ENCODE measurements around the gene MYOZ1. TPM values are rescaled to one million over a fixed set of nuclear protein-coding genes. Genes with fewer than 3 reads are reported as not detected.

MYOZ1 gene
- total RNA-seq, 4 donors from 2014 or later: 0.42 to 3.9 (median 1.4) TPM

DNA sequence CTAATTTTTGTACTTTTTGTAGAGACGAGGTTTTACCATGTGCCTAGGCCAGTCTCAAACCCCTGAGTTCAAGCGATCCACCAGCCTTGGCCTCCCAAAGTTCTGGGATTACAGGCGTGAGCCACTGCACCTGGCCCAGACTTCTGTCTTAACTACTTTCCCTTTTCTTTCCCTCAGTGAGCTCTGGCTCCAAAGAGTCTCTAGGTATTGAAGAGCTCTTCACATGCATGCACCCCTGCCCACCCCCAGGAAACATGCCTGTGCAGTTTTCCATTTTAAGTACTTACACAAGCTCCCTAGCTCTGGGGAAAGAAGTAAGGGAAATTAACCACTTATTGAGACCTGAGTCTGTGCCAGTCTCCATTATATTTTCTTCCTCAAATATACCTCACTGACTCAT, 2.0 kb downstream of the MYOZ1 start:
- 93 to 95% methylated on average over 3 of the region's 3 CpGs for WGBS, 2 donors
- no peak overlapping the region for H3K4me3 ChIP-seq
- TF ChIP-seq POLR2A (IDR thresholded peaks at IDR 0.05): no peak
- TF ChIP-seq, protein P1, sequence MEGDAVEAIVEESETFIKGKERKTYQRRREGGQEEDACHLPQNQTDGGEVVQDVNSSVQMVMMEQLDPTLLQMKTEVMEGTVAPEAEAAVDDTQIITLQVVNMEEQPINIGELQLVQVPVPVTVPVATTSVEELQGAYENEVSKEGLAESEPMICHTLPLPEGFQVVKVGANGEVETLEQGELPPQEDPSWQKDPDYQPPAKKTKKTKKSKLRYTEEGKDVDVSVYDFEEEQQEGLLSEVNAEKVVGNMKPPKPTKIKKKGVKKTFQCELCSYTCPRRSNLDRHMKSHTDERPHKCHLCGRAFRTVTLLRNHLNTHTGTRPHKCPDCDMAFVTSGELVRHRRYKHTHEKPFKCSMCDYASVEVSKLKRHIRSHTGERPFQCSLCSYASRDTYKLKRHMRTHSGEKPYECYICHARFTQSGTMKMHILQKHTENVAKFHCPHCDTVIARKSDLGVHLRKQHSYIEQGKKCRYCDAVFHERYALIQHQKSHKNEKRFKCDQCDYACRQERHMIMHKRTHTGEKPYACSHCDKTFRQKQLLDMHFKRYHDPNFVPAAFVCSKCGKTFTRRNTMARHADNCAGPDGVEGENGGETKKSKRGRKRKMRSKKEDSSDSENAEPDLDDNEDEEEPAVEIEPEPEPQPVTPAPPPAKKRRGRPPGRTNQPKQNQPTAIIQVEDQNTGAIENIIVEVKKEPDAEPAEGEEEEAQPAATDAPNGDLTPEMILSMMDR (IDR thresholded peaks at IDR 0.05): no peak
- no peak for TF ChIP-seq EP300 (IDR thresholded peaks at IDR 0.05)
- H3K27me3 ChIP-seq: no peaks in the 10 kb centered on the region
- H3K36me3 ChIP-seq: no peaks in the 10 kb centered on the region
- no peak for DNase-seq (ENCODE audit: low spot score in 2 of 2)
- no peak overlapping the region for H3K27ac ChIP-seq
- H3K4me1 ChIP-seq: peaks cover 0 to 9% (median 1%) of the 10 kb centered on the region in 4 donors
- no peaks in the 10 kb centered on the region for H3K9me3 ChIP-seq

- Histone ChIP-seq H3K27ac (no peak overlapping the region), H3K4me1 (no peaks in the 10 kb centered on the region), H3K9me3 (no peaks in the 10 kb centered on the region), H3K36me3 (no peaks in the 10 kb centered on the region), H3K4me3 (no peak overlapping the region), H3K27me3 (no peaks in the 10 kb centered on the region)
- TF ChIP-seq POLR2A (IDR thresholded peaks at IDR 0.05): no peak
- no peak for TF ChIP-seq EP300 (IDR thresholded peaks at IDR 0.05)
- TF ChIP-seq, protein P1 (IDR thresholded peaks at IDR 0.05): no peak
- no peak for DNase-seq (ENCODE audit: low spot score in 2 of 2)
- WGBS, 2 donors: 33 to 65% methylated on average over 1 of the region's 1 CpG
These were observed 5.5 kb downstream of the MYOZ1 start for GRCh38 chr10:73635781-73636180.

- H3K4me1 ChIP-seq: no peaks in the 10 kb centered on the region
- H3K27ac ChIP-seq: no peak overlapping the region
- H3K9me3 ChIP-seq: no peaks in the 10 kb centered on the region
- H3K27me3 ChIP-seq: no peaks in the 10 kb centered on the region
- no peak overlapping the region for H3K4me3 ChIP-seq
- H3K36me3 ChIP-seq: no peaks in the 10 kb centered on the region
- no peak for DNase-seq (ENCODE audit: low spot score in 2 of 2)
- WGBS, 2 donors: 55 to 67% methylated on average over 3 to 5 of the region's 5 CpGs
- no peak for TF ChIP-seq POLR2A (IDR thresholded peaks at IDR 0.05)
- TF ChIP-seq, protein P1 (IDR thresholded peaks at IDR 0.05): no peak
- TF ChIP-seq EP300 (IDR thresholded peaks at IDR 0.05): no peak
These were observed 6.9 kb downstream of the MYOZ1 start for GRCh38 chr10:73634421-73634820.

DNA sequence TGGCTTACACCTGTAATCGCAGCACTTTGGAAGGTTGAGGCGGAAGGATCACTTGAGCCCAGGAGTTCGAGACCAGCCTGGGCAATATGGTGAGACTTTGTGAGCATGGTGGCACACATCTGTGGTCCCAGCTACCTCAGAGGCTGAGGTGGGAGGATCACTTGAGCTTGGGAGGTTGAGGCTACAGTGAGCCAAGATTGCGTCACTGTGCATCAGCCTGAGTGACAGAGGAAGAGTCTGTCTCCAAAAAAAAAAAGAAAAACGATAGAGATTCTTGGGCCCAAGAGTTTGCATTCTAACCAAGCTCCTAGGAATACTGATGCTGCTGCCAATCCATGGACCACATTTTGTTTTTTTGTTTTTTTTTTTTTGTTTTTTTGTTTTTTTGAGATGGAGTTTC, 12.1 kb downstream of the MYOZ1 start:
- H3K4me3 ChIP-seq: no peak overlapping the region
- no peaks in the 10 kb centered on the region for H3K36me3 ChIP-seq
- no peak overlapping the region for H3K27ac ChIP-seq
- peaks cover 0 to 20% (median 11%) of the 10 kb centered on the region in 4 donors for H3K4me1 ChIP-seq
- H3K27me3 ChIP-seq: no peaks in the 10 kb centered on the region
- H3K9me3 ChIP-seq: no peaks in the 10 kb centered on the region
- no peak for DNase-seq (ENCODE audit: low spot score in 2 of 2)
- TF ChIP-seq, protein P1 (IDR thresholded peaks at IDR 0.05): no peak
- TF ChIP-seq POLR2A (IDR thresholded peaks at IDR 0.05) (no peak), EP300 (IDR thresholded peaks at IDR 0.05) (no peak)
- 91 to 92% methylated on average over 5 of the region's 5 CpGs for WGBS, 2 donors

DNA sequence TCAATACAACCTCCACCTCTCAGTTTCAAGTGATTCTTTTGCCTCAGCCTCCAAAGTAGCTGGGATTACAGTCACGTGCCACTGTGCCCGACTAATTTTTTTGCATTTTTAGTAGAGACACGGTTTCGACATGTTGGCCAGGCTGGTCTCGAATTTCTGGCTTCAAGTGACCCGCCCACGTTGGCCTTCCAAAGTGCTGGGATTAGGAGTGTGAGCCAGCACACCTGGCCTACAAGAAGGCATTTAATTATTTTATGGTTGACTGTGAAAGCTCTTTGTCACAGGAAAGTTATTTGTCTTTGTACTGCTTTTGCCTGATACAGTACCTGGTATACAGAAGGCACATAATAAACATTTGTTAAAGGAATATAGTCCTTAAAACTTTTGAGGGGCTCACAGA, 12.9 kb downstream of the MYOZ1 start:
- no peaks in the 10 kb centered on the region for H3K27me3 ChIP-seq
- 68% methylated on average over 7 of the region's 7 CpGs for WGBS, 2 donors
- H3K4me3 ChIP-seq: no peak overlapping the region
- H3K36me3 ChIP-seq: no peaks in the 10 kb centered on the region
- TF ChIP-seq, protein P1 (IDR thresholded peaks at IDR 0.05): no peak
- no peak for TF ChIP-seq EP300 (IDR thresholded peaks at IDR 0.05)
- TF ChIP-seq POLR2A (IDR thresholded peaks at IDR 0.05): no peak
- H3K4me1 ChIP-seq: peaks cover 0 to 20% (median 11%) of the 10 kb centered on the region in 4 donors
- H3K9me3 ChIP-seq: no peaks in the 10 kb centered on the region
- DNase-seq (ENCODE audit: low spot score in 2 of 2): no peak
- H3K27ac ChIP-seq: no peak overlapping the region

All from tibial nerve (tissue), 4 donors.